ENCODE data around the gene FAM156A. TPM values are rescaled to one million over a fixed set of nuclear protein-coding genes. Genes with fewer than 3 reads are reported as not detected.
"Not testable (repeated sequence)": the region's sequence is repeated elsewhere in the genome, so short reads cannot be mapped to it uniquely, and the experiment has no call there.

Gene FAM156A, protein sequence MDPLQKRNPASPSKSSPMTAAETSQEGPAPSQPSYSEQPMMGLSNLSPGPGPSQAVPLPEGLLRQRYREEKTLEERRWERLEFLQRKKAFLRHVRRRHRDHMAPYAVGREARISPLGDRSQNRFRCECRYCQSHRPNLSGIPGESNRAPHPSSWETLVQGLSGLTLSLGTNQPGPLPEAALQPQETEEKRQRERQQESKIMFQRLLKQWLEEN
- 7.3 TPM for total RNA-seq
- long read RNA-seq, transcript FAM156A-201 (4 exons, 2,942 nt): major isoform, 5 of 29 reads
- long read RNA-seq, partial matches to known transcripts: 1 of 29 reads
- long read RNA-seq, other reads (novel, unspliced or antisense): 15 of 29 reads

GRCh38 chrX:52958113-52958959 lies at the start of gene FAM156A:
Gene FAM156A, minus strand, starts transcription at chrX:52958518. Its CDS starts 9,930 bp downstream, at chrX:52948588.
- ATAC-seq: peak; percentile 92
- intact Hi-C loops (cut with micrococcal nuclease); DNase-seq: not testable (repeated sequence)

GRCh38 chrX:53005327-53005726 lies 47.0 kb upstream of the FAM156A start:
- ATAC-seq: no peak
- no peak for DNase-seq
- intact Hi-C loops (cut with micrococcal nuclease): no loop called here

GRCh38 chrX:53004811-53005210 lies 46.5 kb upstream of the FAM156A start:
- ATAC-seq: no peak
- intact Hi-C loops (cut with micrococcal nuclease): no loop called here
- DNase-seq: no peak

DNA sequence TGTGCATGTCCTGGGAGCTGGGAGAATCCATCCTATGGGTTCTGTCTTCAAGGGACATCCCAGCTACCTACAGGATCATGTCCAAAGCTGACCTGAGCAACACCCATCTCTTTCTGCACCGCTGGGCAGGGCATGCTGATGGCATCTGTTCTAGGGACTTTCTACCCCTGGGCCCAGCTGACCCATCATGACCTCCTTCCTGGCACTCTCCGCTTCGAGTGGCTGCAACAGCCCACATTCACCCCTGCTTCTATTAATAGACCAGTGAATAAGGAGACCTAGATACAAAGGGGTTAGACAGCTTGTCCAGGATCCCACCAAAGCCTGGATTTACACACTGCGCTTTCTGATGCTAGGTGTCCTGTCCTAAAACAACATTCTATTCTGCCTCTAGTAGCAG lies 45.7 kb upstream of the FAM156A start:
- ATAC-seq (peak; percentile 75), DNase-seq (no peak)
- intact Hi-C loops (cut with micrococcal nuclease): no loop called here

GRCh38 chrX:53003111-53003510 lies 44.8 kb upstream of the FAM156A start:
- ATAC-seq: no peak
- DNase-seq: no peak
- intact Hi-C loops (cut with micrococcal nuclease): no loop called here

- intact Hi-C loops (cut with micrococcal nuclease): no loop called here
- ATAC-seq (no peak), DNase-seq (no peak)
These were observed 43.6 kb upstream of the FAM156A start for GRCh38 chrX:53001958-53002357.

GRCh38 chrX:53000447-53001135 lies 42.3 kb upstream of the FAM156A start:
- DNase-seq: no peak
- intact Hi-C loops (cut with micrococcal nuclease): no loop called here
- no peak for ATAC-seq

DNA sequence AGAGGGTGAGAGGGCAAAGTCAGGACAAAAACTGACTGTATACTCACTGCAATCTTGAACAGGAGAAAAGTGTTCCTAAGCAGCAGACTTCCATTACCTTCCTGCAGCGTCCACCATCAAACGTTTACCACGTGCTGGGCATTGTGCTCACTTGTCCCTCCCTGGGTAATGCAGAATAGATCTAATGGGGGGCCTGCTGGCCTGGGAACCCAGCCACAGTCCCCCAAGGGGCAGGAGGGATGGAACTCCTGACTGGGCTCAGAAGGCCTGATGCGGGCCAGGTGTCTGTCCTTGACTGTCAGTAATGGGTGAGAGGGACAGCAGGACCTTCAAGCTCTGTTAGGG lies 37.6 kb upstream of the FAM156A start:
- intact Hi-C loops (cut with micrococcal nuclease): no loop called here
- DNase-seq (no peak), ATAC-seq (no peak)

- ATAC-seq (peak; percentile 99), DNase-seq (peak; percentile 94)
- intact Hi-C loops (cut with micrococcal nuclease): no loop called here
These were observed 37.0 kb upstream of the FAM156A start for GRCh38 chrX:52995135-52995986.

DNA sequence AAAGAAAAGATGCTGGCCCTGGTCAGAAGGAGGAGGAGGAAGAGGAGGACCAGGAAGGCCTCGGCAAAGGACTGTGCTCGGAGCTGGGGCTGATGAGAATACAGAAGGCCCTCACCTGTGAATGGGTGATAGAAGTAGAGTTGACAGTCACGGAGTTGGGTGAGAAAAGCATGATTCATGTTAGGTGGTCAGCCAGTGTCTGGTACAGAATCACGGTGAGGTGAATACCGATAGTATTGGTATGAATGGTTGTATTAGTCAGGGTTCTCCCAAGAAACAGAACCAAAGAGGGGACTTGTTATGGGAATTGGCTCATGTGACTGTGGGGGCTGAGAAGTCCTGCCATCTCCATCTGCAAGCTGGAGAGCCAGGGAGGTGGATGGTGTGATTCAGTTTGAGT lies 32.5 kb upstream of the FAM156A start:
- ATAC-seq (no peak), DNase-seq (no peak)
- intact Hi-C loops (cut with micrococcal nuclease): no loop called here

- DNase-seq (peak; percentile 61), ATAC-seq (peak; percentile 88)
- intact Hi-C loops (cut with micrococcal nuclease): not testable (repeated sequence)
These were observed 31.8 kb upstream of the FAM156A start for GRCh38 chrX:52990011-52990631.

DNA sequence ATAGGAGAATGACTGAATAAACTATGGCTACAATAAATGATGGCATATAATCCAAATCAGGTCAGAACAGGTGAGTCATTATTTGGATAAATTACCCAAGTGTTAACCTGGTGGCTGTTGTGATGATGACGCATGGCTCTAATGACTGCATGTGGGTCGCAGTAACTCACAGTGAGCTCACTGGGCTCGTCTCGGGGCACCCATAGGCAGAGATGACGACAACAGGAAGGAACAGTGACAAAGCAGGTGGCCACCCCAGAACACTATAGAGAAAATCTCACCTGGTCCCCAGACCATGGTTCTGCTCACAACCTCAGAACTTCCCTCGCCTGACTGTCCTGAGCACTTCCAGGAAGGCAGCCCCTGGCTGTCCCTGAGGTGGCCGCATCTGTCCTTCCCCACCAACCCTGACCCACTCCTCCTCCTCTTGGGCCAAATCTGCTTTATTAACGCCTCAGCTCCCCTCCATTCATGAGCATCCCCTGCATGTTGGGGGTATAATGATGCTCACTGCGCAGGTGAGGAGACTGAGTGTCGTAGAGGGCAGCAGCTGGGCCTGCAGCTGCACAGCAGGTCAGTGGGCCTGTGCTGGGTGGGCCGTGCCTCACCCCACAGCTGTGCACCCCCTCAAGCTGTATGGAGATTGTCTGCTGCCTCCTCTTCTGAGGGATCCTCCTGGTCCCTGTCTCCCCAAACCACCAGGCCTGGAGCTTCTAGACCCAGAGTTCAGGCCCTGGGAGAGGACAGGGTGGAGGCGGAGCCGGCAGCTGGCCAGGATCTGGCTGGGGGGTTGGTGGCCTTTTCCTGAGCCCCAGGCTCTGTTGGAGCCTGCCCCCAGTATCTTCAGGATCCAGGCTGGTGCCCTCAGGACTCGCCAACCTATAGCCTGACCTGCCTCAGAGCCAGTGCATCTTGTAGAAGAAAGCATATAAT lies 30.9 kb upstream of the FAM156A start:
- intact Hi-C loops (cut with micrococcal nuclease): no loop called here
- ATAC-seq (peak; percentile 36), DNase-seq (no peak)

DNA sequence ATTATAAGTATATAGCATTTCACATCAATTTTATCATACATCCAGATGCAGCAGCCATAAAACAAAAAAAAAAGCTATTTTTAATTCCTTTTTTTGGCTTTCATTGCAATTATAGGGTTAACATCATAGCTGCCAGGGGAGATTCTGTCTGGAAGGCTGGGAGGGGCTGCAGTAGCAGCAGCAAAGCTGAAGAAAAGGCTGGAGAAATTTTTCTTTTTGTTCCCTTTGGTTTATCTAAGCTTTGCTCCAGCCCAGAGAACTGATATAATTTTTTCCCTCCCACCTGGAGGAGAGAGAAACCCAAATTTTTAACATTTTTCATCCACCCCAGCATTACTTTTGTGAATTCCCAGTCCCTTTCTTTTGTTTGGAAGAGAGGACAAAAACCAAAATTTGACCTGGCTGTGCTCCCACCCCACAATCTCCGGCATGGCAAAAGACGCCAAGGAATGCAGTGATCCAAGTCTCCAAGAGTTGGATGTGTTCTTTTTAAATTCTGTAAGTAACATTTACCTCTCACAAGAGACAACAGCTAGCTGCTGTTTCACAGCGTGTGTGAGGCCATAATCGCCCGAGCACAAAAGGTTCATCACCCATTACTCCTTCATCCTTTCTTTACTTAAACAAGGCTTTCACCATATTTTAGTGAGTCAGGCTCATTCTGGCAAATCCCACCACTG lies 25.1 kb upstream of the FAM156A start:
- DNase-seq: no peak
- intact Hi-C loops (cut with micrococcal nuclease): no loop called here
- no peak for ATAC-seq

DNA sequence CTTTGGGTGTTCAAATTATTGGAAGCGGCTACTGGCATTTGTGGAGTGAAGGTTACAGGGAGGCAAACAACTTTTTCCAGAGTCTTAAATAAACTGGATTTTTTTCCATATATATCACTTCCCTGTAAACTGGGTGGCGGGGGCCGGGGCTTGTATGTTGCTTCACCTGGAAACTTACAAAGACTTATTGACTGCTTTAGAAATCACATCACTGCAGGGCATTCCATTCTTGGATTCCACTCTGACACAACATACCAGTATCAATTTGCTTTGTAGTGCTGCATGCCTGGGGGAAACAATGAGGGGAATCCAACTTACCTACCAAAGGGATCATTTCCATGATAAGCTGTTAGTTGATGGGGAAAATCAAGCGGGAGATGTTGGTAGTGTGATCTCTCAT lies 21.7 kb upstream of the FAM156A start:
- no peak for ATAC-seq
- intact Hi-C loops (cut with micrococcal nuclease): no loop called here
- DNase-seq: no peak

GRCh38 chrX:52979568-52979967 lies 21.2 kb upstream of the FAM156A start:
- intact Hi-C loops (cut with micrococcal nuclease): no loop called here
- peak; percentile 80 for ATAC-seq
- no peak for DNase-seq

- ATAC-seq (no peak), DNase-seq (no peak)
- intact Hi-C loops (cut with micrococcal nuclease): no loop called here
These were observed 19.6 kb upstream of the FAM156A start for GRCh38 chrX:52977953-52978352.

DNA sequence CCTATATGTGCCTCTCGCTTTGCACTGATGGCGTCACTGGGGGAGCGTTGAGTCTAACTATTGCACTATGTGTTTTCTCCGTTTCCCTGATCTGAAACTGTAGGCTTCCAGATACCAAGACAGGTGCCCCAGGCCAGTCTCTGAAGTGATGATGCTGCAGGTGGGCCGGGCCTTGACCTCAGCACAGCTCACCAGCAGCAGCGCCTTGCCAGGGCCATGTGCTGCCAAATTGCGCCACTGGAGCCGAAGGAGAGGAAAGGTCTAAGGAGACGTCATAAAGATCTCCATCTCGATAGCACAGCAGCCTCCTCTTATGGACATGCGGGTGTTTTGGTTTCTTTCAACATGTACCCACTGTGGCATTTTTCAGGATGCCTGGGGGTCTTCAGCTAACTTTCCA lies 17.3 kb upstream of the FAM156A start:
- ATAC-seq; DNase-seq; intact Hi-C loops (cut with micrococcal nuclease): not testable (repeated sequence)
